Measurements from ENCODE around the gene DOCK9. TPM values are rescaled to one million over a fixed set of nuclear protein-coding genes. Genes with fewer than 3 reads are reported as not detected.

The DOCK9 gene
- total RNA-seq, 1 experiment from 2014 or later, result 30.5 TPM

DNA sequence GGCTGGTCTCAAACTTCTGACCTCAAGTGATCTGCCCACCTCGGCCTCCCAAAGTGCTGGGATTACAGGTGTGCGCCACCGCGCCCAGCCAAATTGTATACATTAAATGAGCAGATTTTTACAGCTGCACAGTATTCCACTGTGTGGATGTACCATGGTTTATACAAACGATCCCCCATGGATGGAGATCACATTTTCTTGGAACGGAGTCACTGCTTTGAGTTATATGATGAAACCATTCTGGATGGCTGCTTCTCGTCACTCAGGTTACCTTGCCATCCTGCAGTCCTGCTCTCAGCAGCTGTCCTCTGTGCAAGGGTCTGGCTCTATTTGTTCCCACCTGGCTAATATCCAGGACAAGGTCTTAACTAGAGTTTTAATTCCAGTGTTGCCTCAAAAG, 186.3 kb downstream of the DOCK9 start:
- intact Hi-C loops (cut with micrococcal nuclease; ENCODE audit: unreplicated experiment) (no loop called here), in situ Hi-C loops (cut with HindIII; ENCODE audit: low pct_unique_long_range_greater_than_20kb, low sequenced_read_pairs) (no loop called here)
- Histone ChIP-seq H3K36me3 (ENCODE audit: control insufficient read depth, insufficient read depth, low read length) (no peaks in the 10 kb centered on the region; the same call in 1 of the 2 replicates), H3K27ac (ENCODE audit: low read length) (no peak overlapping the region), H3K4me1 (ENCODE audit: control insufficient read depth, insufficient read depth, low read length) (no peaks in the 10 kb centered on the region), H3K9me3 (ENCODE audit: control insufficient read depth, insufficient read depth, low read depth, low read length) (no peaks in the 10 kb centered on the region), H3K27me3 (ENCODE audit: control insufficient read depth, insufficient read depth, low read length) (no peaks in the 10 kb centered on the region), H3K4me3 (ENCODE audit: low read depth in 2 of 2, low read length in 2 of 2) (no peak overlapping the region)
- no peak for DNase-seq (ENCODE audit: low read depth, low spot score)
- no peak for TF ChIP-seq POLR2AphosphoS5 (IDR thresholded peaks at IDR 0.05; ENCODE audit: low read depth, low read length)
- TF ChIP-seq, protein P1, sequence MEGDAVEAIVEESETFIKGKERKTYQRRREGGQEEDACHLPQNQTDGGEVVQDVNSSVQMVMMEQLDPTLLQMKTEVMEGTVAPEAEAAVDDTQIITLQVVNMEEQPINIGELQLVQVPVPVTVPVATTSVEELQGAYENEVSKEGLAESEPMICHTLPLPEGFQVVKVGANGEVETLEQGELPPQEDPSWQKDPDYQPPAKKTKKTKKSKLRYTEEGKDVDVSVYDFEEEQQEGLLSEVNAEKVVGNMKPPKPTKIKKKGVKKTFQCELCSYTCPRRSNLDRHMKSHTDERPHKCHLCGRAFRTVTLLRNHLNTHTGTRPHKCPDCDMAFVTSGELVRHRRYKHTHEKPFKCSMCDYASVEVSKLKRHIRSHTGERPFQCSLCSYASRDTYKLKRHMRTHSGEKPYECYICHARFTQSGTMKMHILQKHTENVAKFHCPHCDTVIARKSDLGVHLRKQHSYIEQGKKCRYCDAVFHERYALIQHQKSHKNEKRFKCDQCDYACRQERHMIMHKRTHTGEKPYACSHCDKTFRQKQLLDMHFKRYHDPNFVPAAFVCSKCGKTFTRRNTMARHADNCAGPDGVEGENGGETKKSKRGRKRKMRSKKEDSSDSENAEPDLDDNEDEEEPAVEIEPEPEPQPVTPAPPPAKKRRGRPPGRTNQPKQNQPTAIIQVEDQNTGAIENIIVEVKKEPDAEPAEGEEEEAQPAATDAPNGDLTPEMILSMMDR (IDR thresholded peaks at IDR 0.05), result no peak
- TF ChIP-seq, protein P2, sequence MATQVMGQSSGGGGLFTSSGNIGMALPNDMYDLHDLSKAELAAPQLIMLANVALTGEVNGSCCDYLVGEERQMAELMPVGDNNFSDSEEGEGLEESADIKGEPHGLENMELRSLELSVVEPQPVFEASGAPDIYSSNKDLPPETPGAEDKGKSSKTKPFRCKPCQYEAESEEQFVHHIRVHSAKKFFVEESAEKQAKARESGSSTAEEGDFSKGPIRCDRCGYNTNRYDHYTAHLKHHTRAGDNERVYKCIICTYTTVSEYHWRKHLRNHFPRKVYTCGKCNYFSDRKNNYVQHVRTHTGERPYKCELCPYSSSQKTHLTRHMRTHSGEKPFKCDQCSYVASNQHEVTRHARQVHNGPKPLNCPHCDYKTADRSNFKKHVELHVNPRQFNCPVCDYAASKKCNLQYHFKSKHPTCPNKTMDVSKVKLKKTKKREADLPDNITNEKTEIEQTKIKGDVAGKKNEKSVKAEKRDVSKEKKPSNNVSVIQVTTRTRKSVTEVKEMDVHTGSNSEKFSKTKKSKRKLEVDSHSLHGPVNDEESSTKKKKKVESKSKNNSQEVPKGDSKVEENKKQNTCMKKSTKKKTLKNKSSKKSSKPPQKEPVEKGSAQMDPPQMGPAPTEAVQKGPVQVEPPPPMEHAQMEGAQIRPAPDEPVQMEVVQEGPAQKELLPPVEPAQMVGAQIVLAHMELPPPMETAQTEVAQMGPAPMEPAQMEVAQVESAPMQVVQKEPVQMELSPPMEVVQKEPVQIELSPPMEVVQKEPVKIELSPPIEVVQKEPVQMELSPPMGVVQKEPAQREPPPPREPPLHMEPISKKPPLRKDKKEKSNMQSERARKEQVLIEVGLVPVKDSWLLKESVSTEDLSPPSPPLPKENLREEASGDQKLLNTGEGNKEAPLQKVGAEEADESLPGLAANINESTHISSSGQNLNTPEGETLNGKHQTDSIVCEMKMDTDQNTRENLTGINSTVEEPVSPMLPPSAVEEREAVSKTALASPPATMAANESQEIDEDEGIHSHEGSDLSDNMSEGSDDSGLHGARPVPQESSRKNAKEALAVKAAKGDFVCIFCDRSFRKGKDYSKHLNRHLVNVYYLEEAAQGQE (IDR thresholded peaks at IDR 0.05; ENCODE audit: insufficient read depth in 1 of 2, low read depth in 2 of 2, low read length in 1 of 2), result no peak
- TF ChIP-seq SIN3A (IDR thresholded peaks at IDR 0.05; ENCODE audit: borderline replicate concordance, insufficient read depth, low read depth, low read length), result no peak
- no peak for TF ChIP-seq TCF7L2 (IDR thresholded peaks at IDR 0.05; ENCODE audit: low read depth, low read length)
- BruUV-seq (replicated peaks), result no TSS peak
- ChIA-PET CTCF (no interaction called here), POLR2A (no interaction called here)
- ATAC-seq, result no peak

DNA sequence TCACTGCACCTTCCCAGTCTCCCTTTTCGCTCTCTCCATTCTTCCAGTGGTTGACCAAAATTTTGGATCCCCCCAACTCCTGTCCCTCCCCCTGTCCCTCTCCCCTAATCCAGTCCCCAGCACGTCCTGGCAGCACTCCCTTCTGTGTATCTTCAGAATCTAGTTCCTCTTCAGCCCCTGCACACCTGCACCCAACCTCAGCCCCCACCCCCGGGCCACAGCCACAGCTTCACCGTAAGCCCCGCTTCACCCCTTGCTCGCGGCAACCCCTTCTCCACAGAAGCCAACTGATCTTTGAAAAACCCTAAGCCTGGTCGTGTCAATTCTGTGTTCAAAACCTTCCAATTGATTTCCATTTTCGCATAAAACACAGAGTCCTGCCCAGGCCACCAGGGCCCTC, 189.9 kb downstream of the DOCK9 start:
- TF ChIP-seq, protein P1 (IDR thresholded peaks at IDR 0.05), result no peak
- TF ChIP-seq, protein P2 (IDR thresholded peaks at IDR 0.05; ENCODE audit: insufficient read depth in 1 of 2, low read depth in 2 of 2, low read length in 1 of 2), result no peak
- TF ChIP-seq POLR2AphosphoS5 (IDR thresholded peaks at IDR 0.05; ENCODE audit: low read depth, low read length) (no peak), TCF7L2 (IDR thresholded peaks at IDR 0.05; ENCODE audit: low read depth, low read length) (no peak), SIN3A (IDR thresholded peaks at IDR 0.05; ENCODE audit: borderline replicate concordance, insufficient read depth, low read depth, low read length) (no peak)
- intact Hi-C loops (cut with micrococcal nuclease; ENCODE audit: unreplicated experiment) (no loop called here), in situ Hi-C loops (cut with HindIII; ENCODE audit: low pct_unique_long_range_greater_than_20kb, low sequenced_read_pairs) (no loop called here)
- ATAC-seq (no peak), DNase-seq (ENCODE audit: low read depth, low spot score) (no peak)
- no peaks in the 10 kb centered on the region for H3K27me3 ChIP-seq (ENCODE audit: control insufficient read depth, insufficient read depth, low read length)
- POLR2A ChIA-PET, result no interaction called here
- H3K4me1 ChIP-seq (ENCODE audit: control insufficient read depth, insufficient read depth, low read length), result no peaks in the 10 kb centered on the region
- no peak overlapping the region for H3K27ac ChIP-seq (ENCODE audit: low read length)
- H3K4me3 ChIP-seq (ENCODE audit: low read depth in 2 of 2, low read length in 2 of 2), result no peak overlapping the region
- BruUV-seq (replicated peaks), result no TSS peak
- no peaks in the 10 kb centered on the region for H3K36me3 ChIP-seq (ENCODE audit: control insufficient read depth, insufficient read depth, low read length)
- CTCF ChIA-PET, result no interaction called here
- no peaks in the 10 kb centered on the region for H3K9me3 ChIP-seq (ENCODE audit: control insufficient read depth, insufficient read depth, low read depth, low read length)

Data from Panc1 (cell line).